ENCODE measurements around the gene RHOG.
A peak's percentile ranks its signal among the peaks of the same experiment; 100 is the strongest.

GRCh38 chr11:3837793-3838192 is 3.0 kb downstream of the RHOG start:
- TF ChIP-seq CTCF (IDR thresholded peaks at IDR 0.05) (no peak), POLR2A (IDR thresholded peaks at IDR 0.05) (peak in 1 of 3 donors; percentile 13)
